Kidney (tissue), 14 donors: ENCODE data around the gene FSTL5. TPM values are rescaled to one million over a fixed set of nuclear protein-coding genes. Genes with fewer than 3 reads are reported as not detected.

Experiments
- DNase-seq, 5 donors: peaks; one replicate each; pipeline ENCODE4 v3.0.0-alpha.2; 2013 to 2020
- FAIRE-seq: peaks from 2 replicates; lab custom pipeline; 2012; peaks lifted over from hg19 to GRCh38; lab: Jason Lieb, UNC
- H3K27ac ChIP-seq, 2 donors: one replicate each; pipeline ENCODE4 v1.7.0; 2013; ENCODE audit warnings: low read depth in 2 of 2, low read length in 2 of 2, inconsistent platforms in 1 of 2
- H3K27me3 ChIP-seq: one replicate; pipeline ENCODE4 v1.7.1; 2013; ENCODE audit warnings: low read length, inconsistent platforms; ENCODE audit not compliant: control insufficient read depth, insufficient read depth
- H3K36me3 ChIP-seq, 3 donors: one replicate each; pipeline versions ENCODE4 v1.7.0 to v1.7.1; 2013; ENCODE audit warnings: low read length in 3 of 3, control low read depth in 1 of 3, inconsistent platforms in 1 of 3; ENCODE audit not compliant: insufficient read depth in 3 of 3, control insufficient read depth in 2 of 3
- H3K4me1 ChIP-seq, 3 donors: one replicate each; pipeline versions ENCODE4 v1.7.0 to v1.7.1; 2013; ENCODE audit warnings: low read length in 3 of 3, inconsistent platforms in 1 of 3, low read depth in 1 of 3; ENCODE audit not compliant: control insufficient read depth in 2 of 3, insufficient read depth in 2 of 3
- H3K4me3 ChIP-seq, 3 donors: one replicate each; pipeline versions ENCODE4 v1.7.0 to v1.8.1; 2013; ENCODE audit warnings: low read length in 3 of 3, control low read depth in 1 of 3, inconsistent platforms in 1 of 3
- H3K9ac ChIP-seq, 3 donors: one replicate each; pipeline versions ENCODE4 v1.7.0 to v1.7.1; 2013; ENCODE audit warnings: low read length in 3 of 3, control low read depth in 1 of 3, inconsistent platforms in 1 of 3
- H3K9me3 ChIP-seq, 3 donors: one replicate each; pipeline versions ENCODE4 v1.7.0 to v1.7.1; 2013; ENCODE audit warnings: low read length in 3 of 3, control low read depth in 1 of 3, inconsistent platforms in 1 of 3; ENCODE audit not compliant: control insufficient read depth in 2 of 3, insufficient read depth in 1 of 3
- CTCF ChIP-seq: IDR thresholded peaks from 3 replicates; pipeline ENCODE4 v1.5.1; 2012; ENCODE audit warnings: mild to moderate bottlenecking, moderate library complexity, borderline replicate concordance; ENCODE audit not compliant: insufficient read depth; ENCODE audit errors: extremely low read depth
- intact Hi-C: fragments of 100-400 bp; cut with DNase I; formaldehyde crosslinking; loops from one replicate; pipeline ENCODE4 v1.11.1; 2022
- polyA plus RNA-seq: library from polyadenylated mRNA; stranded (reverse); fragments of 350-450 nt; fragmentation: Illumina TruSeq; extraction: RNeasy Lipid Tissue Mini Kit (QIAGEN cat#74804); gene quantifications from one replicate; pipeline ENCODE4 v1.2.3, GENCODE V29; 2014; ENCODE audit warnings: low read depth, low replicate concordance; ENCODE audit not compliant: insufficient read depth
- total RNA-seq: library from RNA; stranded (reverse); fragmentation: NEBNext Ultra II Directional; extraction: Animal tissue kit (Norgen Biotek cat#: 25700); gene quantifications from one replicate; pipeline ENCODE4 v1.2.1, GENCODE V29; 2021
- donor health status: control.
- donor health status: control.
- donor health status: control.
- donor health status: control.
- donor health status: control.
- donor health status: DM: yes; HTN: yes; CAD: no.
- donor health status: Normal renal cell carcinoma (clear cell type).

The FSTL5 gene
- total and polyA plus RNA-seq, 2 donors from 2014 or later: 0.09 TPM; not detected in 1

GRCh38 chr4:162016991-162017390, 146.8 kb downstream of the FSTL5 start:
- TF ChIP-seq CTCF: no peak
- Histone ChIP-seq H3K4me1 (no peaks in the 10 kb centered on the region), H3K36me3 (no peaks in the 10 kb centered on the region), H3K27me3 (no peaks in the 10 kb centered on the region), H3K27ac (no peak overlapping the region), H3K9ac (no peak overlapping the region), H3K4me3 (no peak overlapping the region), H3K9me3 (no peaks in the 10 kb centered on the region)
- intact Hi-C loops: no loop called here
- FAIRE-seq: no peak
- no peak for DNase-seq

- Histone ChIP-seq H3K9ac (no peak overlapping the region), H3K4me3 (no peak overlapping the region), H3K36me3 (no peaks in the 10 kb centered on the region), H3K27me3 (no peaks in the 10 kb centered on the region), H3K27ac (no peak overlapping the region), H3K4me1 (no peaks in the 10 kb centered on the region), H3K9me3 (no peaks in the 10 kb centered on the region)
- no peak for TF ChIP-seq CTCF
- FAIRE-seq (no peak), DNase-seq (no peak)
- intact Hi-C loops: no loop called here
Measured at GRCh38 chr4:162016219-162016618, 147.6 kb downstream of the FSTL5 start.

- no peak overlapping the region for H3K4me3 ChIP-seq
- no peak overlapping the region for H3K27ac ChIP-seq
- H3K9ac ChIP-seq: no peak overlapping the region
- no peaks in the 10 kb centered on the region for H3K36me3 ChIP-seq
- no peaks in the 10 kb centered on the region for H3K4me1 ChIP-seq
- intact Hi-C loops: no loop called here
- FAIRE-seq (no peak), DNase-seq (no peak)
- no peak for TF ChIP-seq CTCF
- H3K9me3 ChIP-seq: no peaks in the 10 kb centered on the region
- H3K27me3 ChIP-seq: no peaks in the 10 kb centered on the region
Measured at GRCh38 chr4:162015090-162015489, 148.7 kb downstream of the FSTL5 start.

GRCh38 chr4:162011089-162011488, 152.7 kb downstream of the FSTL5 start:
- no peak for TF ChIP-seq CTCF
- Histone ChIP-seq H3K9ac (no peak overlapping the region), H3K27ac (no peak overlapping the region), H3K9me3 (no peaks in the 10 kb centered on the region), H3K36me3 (no peaks in the 10 kb centered on the region), H3K27me3 (no peaks in the 10 kb centered on the region), H3K4me3 (no peak overlapping the region), H3K4me1 (no peaks in the 10 kb centered on the region)
- no peak for DNase-seq
- intact Hi-C loops: no loop called here
- no peak for FAIRE-seq
